Endothelial cell of umbilical vein (primary cell): ENCODE results near the gene ITPR1. TPM values are rescaled to one million over a fixed set of nuclear protein-coding genes. Genes with fewer than 3 reads are reported as not detected.

Experiments used
- BruUV-seq: library from RNA; stranded (reverse); fragments of 400-500 nt; replicated peaks from 2 replicates; lab custom pipeline; 2021; lab: Mats Ljungman, UMichigan
- CTCF ChIA-PET: fragments of 300-600, 350-600 bp; sonication (Branson Sonifier 250); formaldehyde crosslinking; loops from one replicate; lab custom pipeline; 2021; ENCODE audit warnings: antibody characterized with exemption, inconsistent platforms; lab: Charles Lee
- POLR2A ChIA-PET: fragments of 300-600, 350-600 bp; sonication (Branson Sonifier 250); formaldehyde crosslinking; loops from one replicate; lab custom pipeline; 2021; ENCODE audit warnings: antibody characterized with exemption, inconsistent platforms; lab: Charles Lee
- DNase-seq: peaks from one replicate; pipeline ENCODE4 v3.0.0-alpha.2; 2011; ENCODE audit warnings: low read depth, low spot score
- FAIRE-seq: peaks from 2 replicates; lab custom pipeline; 2011; peaks lifted over from hg19 to GRCh38; lab: Jason Lieb, UNC
- H2AFZ ChIP-seq: 2 replicates; pipeline ENCODE4 v1.6.0; 2012; ENCODE audit warnings: low read depth, low read length, control low read depth, inconsistent platforms
- H3K27ac ChIP-seq: 2 replicates; pipeline ENCODE4 v1.5.1; 2011; ENCODE audit warnings: low read depth, mild to moderate bottlenecking, control low read depth, low read length, moderate library complexity; ENCODE audit not compliant: insufficient read depth
- H3K27me3 ChIP-seq, 2 experiments: 2 replicates each; pipeline versions ENCODE4 v1.6.0 to v1.6.1; 2011; ENCODE audit warnings: low read length in 2 of 2, mixed read lengths in 1 of 2; ENCODE audit not compliant: control insufficient read depth in 2 of 2, insufficient read depth in 2 of 2
- H3K36me3 ChIP-seq, 2 experiments: 2 replicates in 1 of 2; 3 replicates in 1 of 2; pipeline ENCODE4 v1.5.1; 2011; ENCODE audit warnings: low read length in 2 of 2, mild to moderate bottlenecking in 1 of 2, moderate library complexity in 1 of 2; ENCODE audit not compliant: control insufficient read depth in 2 of 2, insufficient read depth in 2 of 2; ENCODE audit errors: extremely low read depth in 1 of 2
- H3K4me1 ChIP-seq: 3 replicates; pipeline ENCODE4 v1.5.1; 2011; ENCODE audit warnings: mild to moderate bottlenecking, low read length; ENCODE audit not compliant: control insufficient read depth, insufficient read depth; ENCODE audit errors: extremely low read depth
- H3K4me2 ChIP-seq: 2 replicates; pipeline ENCODE4 v1.6.1; 2011; ENCODE audit warnings: low read length, control low read depth, mixed read lengths; ENCODE audit not compliant: insufficient read depth
- H3K4me3 ChIP-seq, 3 experiments: fragments of 200-600 bp in 1 of 3; sonication (generic), shearing (Covaris generic) in 1 of 3; replicated peaks in 1 of 3; 2 replicates each; pipeline ENCODE4 v1.5.1; 2011 to 2016; ENCODE audit warnings: control low read depth in 3 of 3, low read length in 3 of 3, mild to moderate bottlenecking in 2 of 3, inconsistent platforms in 1 of 3, low read depth in 1 of 3, moderate library complexity in 1 of 3; ENCODE audit not compliant: insufficient read depth in 1 of 3
- H3K79me2 ChIP-seq: 2 replicates; pipeline ENCODE4 v1.6.0; 2012; ENCODE audit warnings: low read length, inconsistent platforms; ENCODE audit not compliant: control insufficient read depth, insufficient read depth
- H3K9ac ChIP-seq: replicated peaks from 2 replicates; pipeline ENCODE3; 2011; ENCODE audit warnings: low read length, control low read depth; ENCODE audit not compliant: insufficient read depth; ENCODE audit errors: extremely low read depth
- H3K9me1 ChIP-seq: replicated peaks from 3 replicates; pipeline ENCODE4 v1.6.0; 2011; ENCODE audit warnings: mild to moderate bottlenecking, low read length; ENCODE audit not compliant: control insufficient read depth, insufficient read depth; ENCODE audit errors: extremely low read depth
- H3K9me3 ChIP-seq: replicated peaks from 2 replicates; pipeline ENCODE4 v1.5.1; 2012; ENCODE audit warnings: low read length, inconsistent platforms; ENCODE audit not compliant: control insufficient read depth, insufficient read depth
- H4K20me1 ChIP-seq: replicated peaks from 2 replicates; pipeline ENCODE3; 2011; ENCODE audit warnings: mild to moderate bottlenecking, low read length; ENCODE audit not compliant: control insufficient read depth, insufficient read depth; ENCODE audit errors: extremely low read depth
- EZH2 ChIP-seq: IDR thresholded peaks from 2 replicates; pipeline ENCODE4 v1.6.1; 2012; ENCODE audit warnings: borderline replicate concordance, low read depth, mild to moderate bottlenecking, moderate library complexity, low read length, inconsistent platforms; ENCODE audit not compliant: severe bottlenecking
- FOS ChIP-seq: IDR thresholded peaks from 2 replicates; pipeline ENCODE4 v1.6.1; 2011; ENCODE audit warnings: mild to moderate bottlenecking, low read length, moderate library complexity, borderline replicate concordance; ENCODE audit not compliant: insufficient read depth
- GATA2 ChIP-seq: IDR thresholded peaks from 2 replicates; pipeline ENCODE4 v1.7.0; 2011; ENCODE audit warnings: low read depth, mild to moderate bottlenecking, moderate library complexity, mixed read lengths, low read length; ENCODE audit not compliant: insufficient read length, insufficient read depth
- JUN ChIP-seq: IDR thresholded peaks from 2 replicates; pipeline ENCODE4 v1.6.1; 2011; ENCODE audit warnings: borderline replicate concordance, low read depth; ENCODE audit not compliant: insufficient read length, insufficient read depth
- MAX ChIP-seq: IDR thresholded peaks from 2 replicates; pipeline ENCODE4 v1.6.1; 2011; ENCODE audit not compliant: insufficient read depth, insufficient read length
- MYC ChIP-seq: IDR thresholded peaks from one replicate; pipeline ENCODE4 v1.6.1; 2011; ENCODE audit warnings: mild to moderate bottlenecking, low read depth, low read length
- POLR2A ChIP-seq: IDR thresholded peaks from 2 replicates; pipeline ENCODE4 v1.6.1; 2012; ENCODE audit warnings: low read depth, mild to moderate bottlenecking, control low read depth, low read length
- POLR2AphosphoS5 ChIP-seq: IDR thresholded peaks from 2 replicates; pipeline ENCODE4 v1.6.1; 2012; ENCODE audit warnings: low read depth, mild to moderate bottlenecking, control low read depth, low read length, moderate library complexity; ENCODE audit not compliant: insufficient read depth
- dilution Hi-C: fragments of 300-500 bp; cut with MboI; formaldehyde crosslinking; loops from one replicate; pipeline ENCODE4 v1.15.0; 2019; ENCODE audit warnings: low sequenced_read_pairs; ENCODE audit not compliant: extremely low pct_ligation_motif_present
- intact Hi-C: fragments of 100-400 bp; cut with micrococcal nuclease; formaldehyde crosslinking; loops from one replicate; pipeline ENCODE4 v1.10.0; 2022
- polyA plus RNA-seq, 4 experiments: library from polyadenylated mRNA; depleted of rRNA in 3 of 4; stranded (reverse) in 3 of 4; unstranded in 1 of 4; fragments of >200 nt; gene quantifications; 2 replicates each; pipeline versions ENCODE4 v1.2.1 to v1.2.3, GENCODE V29; 2011 to 2012; ENCODE audit warnings: missing spikeins in 1 of 4
- total RNA-seq: library from RNA; stranded (reverse); gene quantifications from 2 replicates; pipeline ENCODE4 v1.2.3, GENCODE V29; 2021
- TF ChIP-seq, protein P1 (sequence below), 2 donors: IDR thresholded peaks; 1 replicate in 1 of 2; 2 replicates in 1 of 2; pipeline ENCODE4 v1.5.1; 2011; ENCODE audit warnings: low read length in 2 of 2, mild to moderate bottlenecking in 2 of 2, moderate library complexity in 2 of 2, control low read depth in 1 of 2, inconsistent platforms in 1 of 2, low read depth in 1 of 2; ENCODE audit not compliant: insufficient read depth in 1 of 2; ENCODE audit errors: extremely low read depth in 1 of 2

The ITPR1 gene
- total and polyA plus RNA-seq, 2 donors (not counting 3 experiments of a cell fraction or from before 2014, with no cell fraction given) = 5.1 to 16.1 TPM

- no peaks in the 10 kb centered on the region for H3K36me3 ChIP-seq
- H3K27ac ChIP-seq = no peak overlapping the region
- H3K4me2 ChIP-seq = no peak overlapping the region
- no peak for DNase-seq
- H3K9me3 ChIP-seq = no peaks in the 10 kb centered on the region
- no peaks in the 10 kb centered on the region for H3K9me1 ChIP-seq
- ChIA-PET POLR2A (interaction anchor here (0.6 kb wide), 1 partner anchor 60 kb away, joined by 6 read pairs; no protein-coding TSS in a partner anchor), CTCF (interaction anchor here (0.7 to 1.3 kb wide), 4 partner anchors 21 to 214 kb away, joined by 3 to 5 read pairs (median 4); no protein-coding TSS in a partner anchor)
- no peak for FAIRE-seq
- intact Hi-C loops (no loop called here), dilution Hi-C loops (no loop called here)
- no peak overlapping the region for H3K9ac ChIP-seq
- H3K79me2 ChIP-seq = no peaks in the 10 kb centered on the region
- no peaks in the 10 kb centered on the region for H3K27me3 ChIP-seq
- no peak for TF ChIP-seq JUN
- TF ChIP-seq FOS = no peak
- TF ChIP-seq EZH2 = no peak
- TF ChIP-seq POLR2AphosphoS5 = no peak
- TF ChIP-seq MAX = no peak
- TF ChIP-seq, protein P1, sequence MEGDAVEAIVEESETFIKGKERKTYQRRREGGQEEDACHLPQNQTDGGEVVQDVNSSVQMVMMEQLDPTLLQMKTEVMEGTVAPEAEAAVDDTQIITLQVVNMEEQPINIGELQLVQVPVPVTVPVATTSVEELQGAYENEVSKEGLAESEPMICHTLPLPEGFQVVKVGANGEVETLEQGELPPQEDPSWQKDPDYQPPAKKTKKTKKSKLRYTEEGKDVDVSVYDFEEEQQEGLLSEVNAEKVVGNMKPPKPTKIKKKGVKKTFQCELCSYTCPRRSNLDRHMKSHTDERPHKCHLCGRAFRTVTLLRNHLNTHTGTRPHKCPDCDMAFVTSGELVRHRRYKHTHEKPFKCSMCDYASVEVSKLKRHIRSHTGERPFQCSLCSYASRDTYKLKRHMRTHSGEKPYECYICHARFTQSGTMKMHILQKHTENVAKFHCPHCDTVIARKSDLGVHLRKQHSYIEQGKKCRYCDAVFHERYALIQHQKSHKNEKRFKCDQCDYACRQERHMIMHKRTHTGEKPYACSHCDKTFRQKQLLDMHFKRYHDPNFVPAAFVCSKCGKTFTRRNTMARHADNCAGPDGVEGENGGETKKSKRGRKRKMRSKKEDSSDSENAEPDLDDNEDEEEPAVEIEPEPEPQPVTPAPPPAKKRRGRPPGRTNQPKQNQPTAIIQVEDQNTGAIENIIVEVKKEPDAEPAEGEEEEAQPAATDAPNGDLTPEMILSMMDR (IDR thresholded peaks at IDR 0.05; ENCODE audit: extremely low read depth in 1 of 2, insufficient read depth in 1 of 2, low read depth in 1 of 2, low read length in 2 of 2) = no peak
- TF ChIP-seq POLR2A = no peak
- no peak for TF ChIP-seq MYC
- no peak for TF ChIP-seq GATA2
- no peaks in the 10 kb centered on the region for H3K4me1 ChIP-seq
- no peak overlapping the region for H3K4me3 ChIP-seq
- no TSS peak for BruUV-seq
- no peak overlapping the region for H2AFZ ChIP-seq
- no peaks in the 10 kb centered on the region for H4K20me1 ChIP-seq
These were observed 71.9 kb downstream of the ITPR1 start for GRCh38 chr3:4564928-4565586.
